K562 (cell line): ENCODE measurements around the gene KCNG4. TPM values are rescaled to one million over a fixed set of nuclear protein-coding genes. Genes with fewer than 3 reads are reported as not detected.

Experiments
- ATAC-seq: fragments of 200-7000 bp; cut with Tn5 transposase; 3 replicates; pipeline ENCODE4 v1.9.1; 2020; ENCODE audit warnings: moderate library complexity
- BruUV-seq: library from RNA; stranded (reverse); fragments of 400-500 nt; replicated peaks from 2 replicates; lab custom pipeline; 2021; lab: Mats Ljungman, UMichigan
- CTCF ChIA-PET: fragments of 300-600 bp; formaldehyde crosslinking; extraction: SDS; loops from one replicate; lab custom pipeline; 2021; ENCODE audit warnings: low intra/inter-chr PET ratio; lab: Yijun Ruan, JAX
- POLR2A ChIA-PET: fragments of 300-600, 350-650 bp; sonication (Branson Sonifier 250); formaldehyde crosslinking; extraction: SDS; loops from one replicate; lab custom pipeline; 2021; ENCODE audit warnings: antibody characterized with exemption, inconsistent platforms; lab: Yijun Ruan, JAX
- DNase-seq, 4 experiments: peaks; one replicate each; pipeline versions ENCODE4 v3.0.0 to v3.0.0-alpha.2; 2011 to 2018; ENCODE audit warnings: low spot score in 3 of 4, mixed read lengths in 3 of 4; ENCODE audit errors: extremely low read depth in 1 of 4
- FAIRE-seq: peaks from 2 replicates; lab custom pipeline; 2011; peaks lifted over from hg19 to GRCh38; lab: Jason Lieb, UNC
- H2AFZ ChIP-seq: 2 replicates; pipeline ENCODE4 v1.6.0; 2011; ENCODE audit warnings: low read depth, low read length, control low read depth, inconsistent platforms
- H3K27ac ChIP-seq: fragments of 200-600 bp; 3 replicates; pipeline ENCODE4 v1.8.0; 2011; ENCODE audit warnings: low read depth, mild to moderate bottlenecking, control low read depth, inconsistent platforms, low read length, moderate library complexity, mixed read lengths; ENCODE audit errors: extremely low read depth
- H3K27me3 ChIP-seq, 2 experiments: fragments of 300-600 bp in 1 of 2; 2 replicates in 1 of 2; 3 replicates in 1 of 2; pipeline versions ENCODE4 v1.6.0 to v1.8.0; 2011; ENCODE audit warnings: inconsistent platforms in 2 of 2, low read length in 2 of 2, mild to moderate bottlenecking in 1 of 2, mixed read lengths in 1 of 2, moderate library complexity in 1 of 2; ENCODE audit not compliant: control insufficient read depth in 2 of 2, insufficient read depth in 2 of 2
- H3K36me3 ChIP-seq: fragments of 300-600 bp; 3 replicates; pipeline ENCODE4 v1.8.0; 2011; ENCODE audit warnings: mild to moderate bottlenecking, low read length, inconsistent platforms; ENCODE audit not compliant: control insufficient read depth, insufficient read depth
- H3K4me1 ChIP-seq, 2 experiments: fragments of 200-600 bp in 1 of 2; replicated peaks in 1 of 2; 2 replicates in 1 of 2; 3 replicates in 1 of 2; pipeline versions ENCODE4 v1.5.1 to v1.8.0; 2011; ENCODE audit warnings: inconsistent platforms in 2 of 2, low read length in 2 of 2, mild to moderate bottlenecking in 1 of 2, mixed read lengths in 1 of 2, moderate library complexity in 1 of 2; ENCODE audit not compliant: control insufficient read depth in 2 of 2, insufficient read depth in 2 of 2
- H3K4me2 ChIP-seq: 2 replicates; pipeline ENCODE4 v1.6.1; 2011; ENCODE audit warnings: low read length, control low read depth, inconsistent platforms, mixed read lengths; ENCODE audit not compliant: insufficient read depth
- H3K4me3 ChIP-seq: fragments of 200-600 bp; sonication (generic), shearing (Covaris generic); 2 replicates; pipeline ENCODE4 v1.5.1; 2016; ENCODE audit warnings: control low read depth, inconsistent platforms
- H3K79me2 ChIP-seq: fragments of 200-600 bp; 3 replicates; pipeline ENCODE4 v1.8.0; 2011; ENCODE audit warnings: low read length, inconsistent platforms; ENCODE audit not compliant: control insufficient read depth, insufficient read depth
- H3K9ac ChIP-seq, 2 experiments: 2 replicates each; pipeline versions ENCODE4 v1.6.0 to v1.6.1; 2011; ENCODE audit warnings: low read depth in 2 of 2, low read length in 2 of 2, control low read depth in 1 of 2, inconsistent platforms in 1 of 2, mild to moderate bottlenecking in 1 of 2, mixed read lengths in 1 of 2; ENCODE audit not compliant: insufficient read depth in 1 of 2
- H3K9me1 ChIP-seq: one replicate; pipeline ENCODE4 v1.6.0; 2011; ENCODE audit warnings: inconsistent platforms, mild to moderate bottlenecking, low read length, moderate library complexity; ENCODE audit not compliant: control insufficient read depth, insufficient read depth
- H3K9me3 ChIP-seq: replicated peaks from 2 replicates; pipeline ENCODE4 v1.5.1; 2011; ENCODE audit warnings: low read depth, low read length, inconsistent platforms; ENCODE audit not compliant: control insufficient read depth, insufficient read depth
- H4K20me1 ChIP-seq: replicated peaks from 2 replicates; pipeline ENCODE4 v1.6.1; 2011; ENCODE audit warnings: low read length, inconsistent platforms, mixed read lengths; ENCODE audit not compliant: control insufficient read depth, insufficient read depth
- BMI1 ChIP-seq: fragments of 150-350 bp; IDR thresholded peaks from 2 replicates; pipeline ENCODE4 v1.6.1; 2014; ENCODE audit warnings: low read length
- BRCA1 ChIP-seq, 2 experiments: fragments of 450-650 bp in 1 of 2; sonication (generic) in 1 of 2; formaldehyde crosslinking in 1 of 2; IDR thresholded peaks; 2 replicates each; pipeline versions ENCODE4 v1.5.0 to v1.6.1; 2017 to 2020; ENCODE audit warnings: mild to moderate bottlenecking in 1 of 2, missing genetic modification reagents in 1 of 2
- EP300 ChIP-seq: IDR thresholded peaks from 2 replicates; pipeline ENCODE4 v1.6.1; 2012; ENCODE audit warnings: low read length, improper control_type of control experiment
- ESRRA ChIP-seq: fragments of 450-650 bp; IDR thresholded peaks from 2 replicates; pipeline ENCODE4 v1.6.1; 2014; ENCODE audit warnings: low read depth, mild to moderate bottlenecking, moderate library complexity, borderline replicate concordance
- HDAC8 ChIP-seq: fragments of 450-650 bp; IDR thresholded peaks from 2 replicates; pipeline ENCODE4 v1.6.1; 2016; ENCODE audit warnings: mild to moderate bottlenecking, missing genetic modification characterization, moderate library complexity, missing compliant biosample characterization
- LEF1 ChIP-seq: fragments of 450-650 bp; IDR thresholded peaks from 2 replicates; pipeline ENCODE4 v1.6.1; 2016; ENCODE audit warnings: mild to moderate bottlenecking
- MTF1 ChIP-seq: fragments of 250-450 bp; sonication (Bioruptor Pico); IDR thresholded peaks from 2 replicates; pipeline ENCODE4 v1.9.0; 2021; ENCODE audit warnings: moderate library complexity, mild to moderate bottlenecking, inconsistent platforms, borderline replicate concordance
- RBM15 ChIP-seq: fragments of 200-400 bp; formaldehyde crosslinking; IDR thresholded peaks from 2 replicates; pipeline ENCODE4 v1.6.1; 2018; ENCODE audit warnings: mild to moderate bottlenecking, low read length, moderate library complexity; ENCODE audit not compliant: insufficient read depth
- SP2 ChIP-seq: IDR thresholded peaks from 2 replicates; pipeline ENCODE4 v1.6.1; 2011; ENCODE audit warnings: mild to moderate bottlenecking, low read depth, low read length, moderate library complexity; ENCODE audit not compliant: poor library complexity, severe bottlenecking; ENCODE audit errors: extremely low read depth
- TRIM28 ChIP-seq: fragments of 450-650 bp; IDR thresholded peaks from 2 replicates; pipeline ENCODE4 v1.6.1; 2017
- TSHZ1 ChIP-seq: fragments of 250-450 bp; sonication (Bioruptor Pico); IDR thresholded peaks from 2 replicates; pipeline ENCODE4 v1.4.0; 2020; ENCODE audit warnings: mild to moderate bottlenecking, moderate library complexity
- YY1 ChIP-seq, 3 experiments: IDR thresholded peaks; 2 replicates each; pipeline ENCODE4 v1.6.1; 2011; ENCODE audit warnings: low read length in 2 of 3, mild to moderate bottlenecking in 2 of 3, moderate library complexity in 2 of 3, borderline replicate concordance in 1 of 3, control low read depth in 1 of 3, low read depth in 1 of 3; ENCODE audit not compliant: insufficient read depth in 3 of 3, insufficient replicate concordance in 2 of 3, control insufficient read depth in 1 of 3, insufficient read length in 1 of 3; ENCODE audit errors: extremely low read depth in 1 of 3
- ZNF408 ChIP-seq: fragments of 250-450 bp; sonication (Bioruptor Pico); IDR thresholded peaks from 2 replicates; pipeline ENCODE4 v1.4.0; 2020; ENCODE audit warnings: low read depth, mild to moderate bottlenecking, moderate library complexity
- ZNF512 ChIP-seq: IDR thresholded peaks from 2 replicates; pipeline ENCODE4 v1.6.1; 2016; ENCODE audit warnings: missing genetic modification characterization, missing compliant biosample characterization
- WGBS: fragments of 100-300 bp; shearing (Covaris generic); methylation state at CpG from one replicate; pipeline ENCODE4 v1.1.6; 2016; ENCODE audit warnings: low coverage, mixed read lengths; ENCODE audit not compliant: insufficient coverage; ENCODE audit errors: missing lambda C conversion rate; 5-methylcytosine and 5-hydroxymethylcytosine counted together
- in situ Hi-C: fragments of 300-500 bp; cut with MboI; formaldehyde crosslinking; loops from 4 replicates; pipeline ENCODE4 v1.15.0; 2018; ENCODE audit warnings: inconsistent platforms, mixed read lengths
- intact Hi-C: fragments of 100-400 bp; cut with micrococcal nuclease; formaldehyde crosslinking; loops from 2 replicates; pipeline ENCODE4 v1.14.2; 2022
- polyA plus RNA-seq, 8 experiments: library from polyadenylated mRNA; depleted of rRNA in 4 of 8; stranded (reverse) in 5 of 8; unstranded in 3 of 8; fragments of >200 nt; fragmentation: Nextera tagmentation in 2 of 8; fragmentation: Illumina TruSeq in 1 of 8; extraction: Ambion mirVana in 2 of 8; extraction: Trizol in 1 of 8; gene quantifications; 2 replicates each; pipeline versions ENCODE4 v1.2.1 to v1.2.3, GENCODE V29; 2011 to 2014; ENCODE audit warnings: inconsistent platforms in 1 of 8, missing spikeins in 1 of 8
- total RNA-seq, 7 experiments: library from RNA; depleted of rRNA in 6 of 7; stranded (reverse); fragments of >200 nt in 6 of 7; fragmentation: Illumina TruSeq in 2 of 7; extraction: Trizol in 2 of 7; gene quantifications; 2 replicates each; pipeline versions ENCODE4 v1.2.1 to v1.2.3, GENCODE V29; 2011 to 2021; ENCODE audit warnings: low replicate concordance in 1 of 7

The KCNG4 gene
- total and polyA plus RNA-seq, 9 of the 15 experiments (the other 6 are each of a cell fraction or from before 2014, with no cell fraction given) = not detected

- TF ChIP-seq TSHZ1 (CRISPR knock-in tag) (no peak), ZNF408 (CRISPR knock-in tag) (no peak)
Observed at GRCh38 chr16:84236671-84237070, 3.1 kb downstream of the KCNG4 start (continued).

- H3K27me3 ChIP-seq = peaks cover 48 to 64% of the 10 kb centered on the region in 2 experiments
- intact Hi-C loops (no loop called here), in situ Hi-C loops (no loop called here)
- H3K27ac ChIP-seq = no peak overlapping the region
- H3K9me1 ChIP-seq = no peaks in the 10 kb centered on the region
- no peaks in the 10 kb centered on the region for H3K79me2 ChIP-seq
- H3K9ac ChIP-seq = no peak overlapping the region
- peaks cover 0 to 11% of the 10 kb centered on the region in 2 experiments; a peak in 1 of 5 replicates for H3K4me1 ChIP-seq
- ATAC-seq (no peak), DNase-seq (no peak), FAIRE-seq (no peak)
- H2AFZ ChIP-seq = no peak overlapping the region
- no peaks in the 10 kb centered on the region for H3K36me3 ChIP-seq
- 11% methylated on average over 21 of the region's 21 CpGs for WGBS
- H4K20me1 ChIP-seq = peaks cover 13% of the 10 kb centered on the region; the same call in 1 of the 2 replicates
- POLR2A ChIA-PET = interaction anchor here (0.6 to 0.7 kb wide), 2 partner anchors 117 to 773 kb away, joined by 3 read pairs; no protein-coding TSS in a partner anchor
- no TSS peak for BruUV-seq
- no peak overlapping the region for H3K4me2 ChIP-seq
- CTCF ChIA-PET = no interaction called here
- no peaks in the 10 kb centered on the region for H3K9me3 ChIP-seq
- H3K4me3 ChIP-seq = no peak overlapping the region
- TF ChIP-seq BMI1 (no peak), BRCA1 (IDR thresholded peaks at IDR 0.05) (no peak), BRCA1 (CRISPR knock-in tag; IDR thresholded peaks at IDR 0.05) (no peak), HDAC8 (no peak), EP300 (no peak), YY1 (IDR thresholded peaks at IDR 0.05; ENCODE audit: borderline replicate concordance in 1 of 3, control insufficient read depth in 1 of 3, extremely low read depth in 1 of 3, insufficient read depth in 3 of 3, insufficient read length in 1 of 3, insufficient replicate concordance in 2 of 3, low read depth in 1 of 3, low read length in 2 of 3) (no peak), LEF1 (no peak), SP2 (no peak), ESRRA (no peak), TRIM28 (no peak), RBM15 (no peak), ZNF512 (no peak), MTF1 (CRISPR knock-in tag) (no peak)
Observed at GRCh38 chr16:84234321-84235241, 5.2 kb downstream of the KCNG4 start.
